RWPE2 (cell line): ENCODE results near the gene IL17REL.
A peak's percentile ranks its signal among the peaks of the same experiment; 100 is the strongest.

Source experiments
- ATAC-seq: fragments of 200-7000 bp; cut with Tn5 transposase; 3 replicates; pipeline ENCODE4 v1.9.1; 2021; ENCODE audit warnings: low read depth
- DNase-seq: peaks from one replicate; pipeline ENCODE4 v3.0.0-alpha.2; 2020; ENCODE audit warnings: low spot score
- H3K27ac ChIP-seq: fragments of 450-650 bp; 2 replicates; pipeline ENCODE4 v1.5.1; 2017; ENCODE audit warnings: mild to moderate bottlenecking; ENCODE audit not compliant: poor library complexity, severe bottlenecking
- H3K27me3 ChIP-seq: fragments of 250-450 bp; sonication (Bioruptor Pico); 2 replicates; pipeline ENCODE4 v1.5.1; 2021; ENCODE audit warnings: mild to moderate bottlenecking, moderate library complexity; ENCODE audit not compliant: insufficient read depth, poor library complexity, severe bottlenecking
- H3K36me3 ChIP-seq: fragments of 250-450 bp; sonication (Bioruptor Pico); 2 replicates; pipeline ENCODE4 v1.5.1; 2020; ENCODE audit warnings: low read depth, mild to moderate bottlenecking, moderate library complexity
- H3K4me1 ChIP-seq: fragments of 250-450 bp; sonication (Bioruptor Pico); 2 replicates; pipeline ENCODE4 v1.5.1; 2021; ENCODE audit warnings: mild to moderate bottlenecking, moderate library complexity; ENCODE audit not compliant: insufficient read depth, poor library complexity, severe bottlenecking
- H3K4me3 ChIP-seq: fragments of 250-450 bp; sonication (Bioruptor Pico); 2 replicates; pipeline ENCODE4 v1.5.1; 2021; ENCODE audit warnings: mild to moderate bottlenecking, moderate library complexity; ENCODE audit not compliant: severe bottlenecking
- H3K9me3 ChIP-seq: fragments of 250-450 bp; sonication (Bioruptor Pico); 2 replicates; pipeline ENCODE4 v1.5.1; 2021; ENCODE audit warnings: mild to moderate bottlenecking, moderate library complexity; ENCODE audit not compliant: severe bottlenecking
- CTCF ChIP-seq: fragments of 450-650 bp; IDR thresholded peaks from one replicate; pipeline ENCODE4 v1.5.1; 2017; ENCODE audit warnings: mild to moderate bottlenecking, moderate library complexity; ENCODE audit not compliant: poor library complexity, severe bottlenecking

IL17REL gene

GRCh38 chr22:49998718-49999062 lies 13.9 kb downstream of the IL17REL start:
- H3K27ac ChIP-seq = no peak overlapping the region
- no peaks in the 10 kb centered on the region for H3K36me3 ChIP-seq
- ATAC-seq (no peak), DNase-seq (no peak)
- H3K9me3 ChIP-seq = no peaks in the 10 kb centered on the region
- H3K4me3 ChIP-seq = no peak overlapping the region
- no peaks in the 10 kb centered on the region for H3K27me3 ChIP-seq
- no peaks in the 10 kb centered on the region for H3K4me1 ChIP-seq
- no peak for TF ChIP-seq CTCF

- Histone ChIP-seq H3K9me3 (no peaks in the 10 kb centered on the region), H3K27me3 (no peaks in the 10 kb centered on the region), H3K27ac (no peak overlapping the region), H3K4me1 (no peaks in the 10 kb centered on the region), H3K36me3 (no peaks in the 10 kb centered on the region), H3K4me3 (no peak overlapping the region)
- ATAC-seq (no peak; the same call in 2 of the 3 replicates), DNase-seq (no peak)
- no peak for TF ChIP-seq CTCF
Measured at GRCh38 chr22:49997932-49998717, 14.4 kb downstream of the IL17REL start.

- TF ChIP-seq CTCF = no peak
- no peak for ATAC-seq
- Histone ChIP-seq H3K27me3 (no peaks in the 10 kb centered on the region), H3K36me3 (no peaks in the 10 kb centered on the region), H3K4me3 (no peak overlapping the region), H3K4me1 (no peaks in the 10 kb centered on the region), H3K9me3 (no peaks in the 10 kb centered on the region), H3K27ac (no peak overlapping the region)
- peak; percentile 67 for DNase-seq
Measured at GRCh38 chr22:49997251-49997599, 15.3 kb downstream of the IL17REL start.

GRCh38 chr22:49996518-49997250 lies 15.9 kb downstream of the IL17REL start:
- H3K27ac ChIP-seq = no peak overlapping the region
- ATAC-seq = no peak
- no peak overlapping the region for H3K4me3 ChIP-seq
- H3K4me1 ChIP-seq = no peaks in the 10 kb centered on the region
- no peaks in the 10 kb centered on the region for H3K9me3 ChIP-seq
- no peaks in the 10 kb centered on the region for H3K27me3 ChIP-seq
- no peak for DNase-seq
- TF ChIP-seq CTCF = no peak
- no peaks in the 10 kb centered on the region for H3K36me3 ChIP-seq

GRCh38 chr22:49996119-49996517 lies 16.4 kb downstream of the IL17REL start:
- ATAC-seq (no peak), DNase-seq (no peak)
- TF ChIP-seq CTCF = no peak
- H3K4me3 ChIP-seq = no peak overlapping the region
- H3K27me3 ChIP-seq = no peaks in the 10 kb centered on the region
- no peaks in the 10 kb centered on the region for H3K9me3 ChIP-seq
- H3K4me1 ChIP-seq = no peaks in the 10 kb centered on the region
- H3K36me3 ChIP-seq = no peaks in the 10 kb centered on the region
- H3K27ac ChIP-seq = no peak overlapping the region
